ENCODE results near the gene LGR4. TPM values are rescaled to one million over a fixed set of nuclear protein-coding genes. Genes with fewer than 3 reads are reported as not detected.

LGR4 gene
- total RNA-seq, 1 experiment from 2014 or later, result 99.2 TPM

DNA sequence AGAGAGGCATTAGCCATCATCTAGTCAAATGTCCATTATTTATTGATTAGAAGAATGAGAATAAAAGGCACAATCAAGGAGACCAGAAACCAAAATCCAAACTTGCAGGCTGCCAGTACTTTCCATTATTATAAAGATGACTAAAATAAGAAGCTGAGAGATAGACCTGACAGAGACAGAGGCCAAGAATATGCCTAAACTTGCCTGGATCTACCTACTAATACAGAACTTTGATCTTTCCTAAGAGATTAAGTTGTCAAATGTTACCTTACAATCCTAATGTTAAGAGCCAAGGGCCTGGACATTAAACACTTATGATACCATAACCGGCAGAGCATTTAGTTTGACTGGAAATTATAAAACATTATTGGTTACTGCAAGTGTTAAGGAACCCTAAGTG is 6.2 kb downstream of the LGR4 start:
- peaks cover 10% of the 10 kb centered on the region; the same call in 1 of the 2 replicates for H3K4me1 ChIP-seq (ENCODE audit: insufficient read depth, low read length)
- H4K91ac ChIP-seq (ENCODE audit: insufficient read length, low read depth, low read length), result no peak overlapping the region
- WGBS (ENCODE audit: extremely low coverage, insufficient read length, low lambda C conversion rate), result no CpG with 5 or more reads among the region's 1 CpG
- no peak for TF ChIP-seq CTCF (conservative IDR thresholded peaks at IDR 0.05)
- H3K27me3 ChIP-seq (ENCODE audit: insufficient read depth, low read length), result no peaks in the 10 kb centered on the region
- H2BK12ac ChIP-seq (ENCODE audit: insufficient read length, low read depth, low read length), result no peak overlapping the region
- H4K20me1 ChIP-seq (ENCODE audit: control insufficient read depth, insufficient read depth, insufficient read length), result no peaks in the 10 kb centered on the region
- H3K79me1 ChIP-seq (ENCODE audit: insufficient read depth, low read depth, low read length, poor library complexity, severe bottlenecking), result peaks cover 12% of the 10 kb centered on the region
- no peak overlapping the region for H2BK15ac ChIP-seq (ENCODE audit: low read depth, low read length)
- no peak overlapping the region for H2BK120ac ChIP-seq (ENCODE audit: low read depth, low read length, poor library complexity, severe bottlenecking)
- H3K56ac ChIP-seq (ENCODE audit: insufficient read length, low read depth, low read length), result no peak overlapping the region
- peaks cover 14 to 56% (median 42%) of the 10 kb centered on the region in 3 experiments for H3K36me3 Mint-ChIP-seq (ENCODE audit: insufficient read depth in 1 of 3, low read depth in 3 of 3)
- H2BK5ac ChIP-seq (ENCODE audit: insufficient read length, low read length), result no peak overlapping the region
- peaks cover 16% of the 10 kb centered on the region for H3K23me2 ChIP-seq (ENCODE audit: insufficient read length, low read depth, low read length, poor library complexity, severe bottlenecking)
- H3K4me2 ChIP-seq (ENCODE audit: insufficient read depth, insufficient read length, low read length), result no peak overlapping the region
- peaks cover 70 to 78% of the 10 kb centered on the region in 2 experiments for H3K4me1 Mint-ChIP-seq
- H3K4ac ChIP-seq (ENCODE audit: low read depth, low read length), result no peak overlapping the region
- no peak overlapping the region for H3T11ph ChIP-seq (ENCODE audit: low read length)
- no peak overlapping the region for H3K27ac ChIP-seq (ENCODE audit: insufficient read length, low read depth, low read length)
- H3K9me3 ChIP-seq (ENCODE audit: control insufficient read depth, low read depth, low read length), result no peaks in the 10 kb centered on the region
- no peaks in the 10 kb centered on the region for H3K27me3 Mint-ChIP-seq (ENCODE audit: low read depth)
- H4K8ac ChIP-seq (replicated peaks; ENCODE audit: insufficient read length, low read depth, low read length), result no peak overlapping the region
- DNase-seq, result no peak
- H3K79me2 ChIP-seq (ENCODE audit: insufficient read depth, low read length), result peaks cover 63% of the 10 kb centered on the region; the same call in 1 of the 2 replicates
- no peak overlapping the region for H2AFZ ChIP-seq (ENCODE audit: low read length)
- H3K9me3 Mint-ChIP-seq, result peaks cover 0 to 3% of the 10 kb centered on the region in 2 experiments; a peak in 2 of 5 replicates
- no peak overlapping the region for H3K9ac ChIP-seq (ENCODE audit: extremely low read depth, insufficient read length, low read length)
- no peak overlapping the region for H2AK5ac ChIP-seq (ENCODE audit: insufficient read length, low read length)
- no peak overlapping the region for H3K4me3 Mint-ChIP-seq
- no peak overlapping the region for H4K5ac ChIP-seq (ENCODE audit: insufficient read length, low read depth, low read length)
- peak overlapping the region in 2 of 3 experiments; percentile 50 to 54; a peak in 3 of 7 replicates for H3K27ac Mint-ChIP-seq
- no peak overlapping the region for H3K23ac ChIP-seq (ENCODE audit: insufficient read length, low read depth, low read length)
- no peak overlapping the region for H3K18ac ChIP-seq (ENCODE audit: insufficient read length, low read depth, low read length)
- H2BK20ac ChIP-seq (ENCODE audit: low read depth, low read length, poor library complexity, severe bottlenecking), result no peak overlapping the region
- no peak overlapping the region for H3K14ac ChIP-seq (ENCODE audit: insufficient read depth, low read length)

Measured in H9 (cell line).